HepG2 (cell line): ENCODE measurements around the gene ELN.

Source experiments
- EZH2 ChIP-seq: conservative IDR thresholded peaks from 2 replicates; pipeline ENCODE4 v1.6.1; 2012; ENCODE audit warnings: mild to moderate bottlenecking, low read depth, low read length, moderate library complexity
- GATAD1 ChIP-seq: IDR thresholded peaks from 2 replicates; pipeline ENCODE4 v1.6.1; 2016; ENCODE audit warnings: missing genetic modification reagents, missing compliant biosample characterization
- GATAD2A ChIP-seq: IDR thresholded peaks from 2 replicates; pipeline ENCODE4 v1.6.1; 2016
- POLR2A ChIP-seq, 2 experiments: IDR thresholded peaks; 2 replicates each; pipeline ENCODE4 v1.6.1; 2011; ENCODE audit warnings: low read depth in 2 of 2, low read length in 2 of 2, mild to moderate bottlenecking in 1 of 2, moderate library complexity in 1 of 2; ENCODE audit not compliant: insufficient read depth in 1 of 2
- RAD21 ChIP-seq: fragments of 450-650 bp; formaldehyde crosslinking; IDR thresholded peaks from 2 replicates; pipeline ENCODE4 v1.5.0; 2020; ENCODE audit warnings: mild to moderate bottlenecking
- ZNF292 ChIP-seq: sonication (generic); formaldehyde crosslinking; IDR thresholded peaks from 2 replicates; pipeline ENCODE4 v1.8.1; 2022; ENCODE audit warnings: mild to moderate bottlenecking, low read depth, missing genetic modification reagents, borderline replicate concordance
- ZNF629 ChIP-seq: sonication (generic); formaldehyde crosslinking; conservative IDR thresholded peaks from 2 replicates; pipeline ENCODE4 v1.5.0; 2020; ENCODE audit warnings: missing genetic modification reagents
- ZNF788 ChIP-seq: sonication (generic); formaldehyde crosslinking; IDR thresholded peaks from 2 replicates; pipeline ENCODE4 v1.5.0; 2020; ENCODE audit warnings: mild to moderate bottlenecking, missing genetic modification reagents, borderline replicate concordance
- TF ChIP-seq, protein P1 (sequence below): sonication (generic); formaldehyde crosslinking; IDR thresholded peaks from 2 replicates; pipeline ENCODE4 v1.4.0; 2020; ENCODE audit warnings: mild to moderate bottlenecking, missing genetic modification reagents
- TF ChIP-seq, protein P2 (sequence below), 2 experiments: IDR thresholded peaks; 2 replicates each; pipeline ENCODE4 v1.6.1; 2011 to 2012; ENCODE audit warnings: low read length in 2 of 2, borderline replicate concordance in 1 of 2, low read depth in 1 of 2, mild to moderate bottlenecking in 1 of 2, moderate library complexity in 1 of 2
- TF ChIP-seq, protein P3 (sequence below): sonication (generic); formaldehyde crosslinking; IDR thresholded peaks from 2 replicates; pipeline ENCODE4 v1.5.0; 2020; ENCODE audit warnings: mild to moderate bottlenecking, missing genetic modification reagents, moderate library complexity
- TF ChIP-seq, protein P4 (sequence below): IDR thresholded peaks from 2 replicates; pipeline ENCODE4 v1.6.1; 2012; ENCODE audit warnings: inconsistent platforms

DNA sequence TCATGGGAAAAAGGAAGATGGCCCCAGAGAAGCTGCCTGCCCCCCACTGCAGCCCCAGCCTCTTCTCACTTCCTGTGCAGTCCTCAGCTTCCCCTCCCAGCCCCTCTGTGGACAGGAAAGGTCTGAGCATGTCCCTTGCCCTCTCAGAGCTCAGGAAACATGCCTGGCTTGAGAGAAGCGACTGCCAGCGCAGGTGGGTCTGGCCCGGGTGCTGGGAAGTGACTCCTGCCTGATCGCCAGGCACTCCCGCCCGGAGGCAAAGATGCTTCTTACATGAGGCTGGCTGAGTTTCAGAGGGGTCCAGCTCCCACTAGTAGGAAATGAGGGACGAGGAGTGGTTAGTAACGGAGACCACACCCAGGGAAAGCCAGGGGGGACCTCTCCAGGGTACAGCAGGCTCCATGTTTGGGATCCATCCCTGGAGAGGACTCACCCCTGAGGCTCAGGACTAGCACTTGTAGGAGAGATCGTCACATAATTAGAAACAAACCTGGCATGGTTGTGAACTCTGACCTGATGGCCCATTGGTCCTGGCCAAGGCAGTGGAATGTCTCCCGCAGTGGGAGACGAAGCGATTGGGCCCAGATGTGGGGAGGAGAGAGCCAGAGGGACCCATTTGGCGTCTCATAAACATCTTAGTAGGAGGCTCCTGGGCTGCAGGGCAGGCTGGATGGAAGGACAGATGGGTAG, 12.3 kb downstream of the ELN start:
- TF ChIP-seq, protein P1, sequence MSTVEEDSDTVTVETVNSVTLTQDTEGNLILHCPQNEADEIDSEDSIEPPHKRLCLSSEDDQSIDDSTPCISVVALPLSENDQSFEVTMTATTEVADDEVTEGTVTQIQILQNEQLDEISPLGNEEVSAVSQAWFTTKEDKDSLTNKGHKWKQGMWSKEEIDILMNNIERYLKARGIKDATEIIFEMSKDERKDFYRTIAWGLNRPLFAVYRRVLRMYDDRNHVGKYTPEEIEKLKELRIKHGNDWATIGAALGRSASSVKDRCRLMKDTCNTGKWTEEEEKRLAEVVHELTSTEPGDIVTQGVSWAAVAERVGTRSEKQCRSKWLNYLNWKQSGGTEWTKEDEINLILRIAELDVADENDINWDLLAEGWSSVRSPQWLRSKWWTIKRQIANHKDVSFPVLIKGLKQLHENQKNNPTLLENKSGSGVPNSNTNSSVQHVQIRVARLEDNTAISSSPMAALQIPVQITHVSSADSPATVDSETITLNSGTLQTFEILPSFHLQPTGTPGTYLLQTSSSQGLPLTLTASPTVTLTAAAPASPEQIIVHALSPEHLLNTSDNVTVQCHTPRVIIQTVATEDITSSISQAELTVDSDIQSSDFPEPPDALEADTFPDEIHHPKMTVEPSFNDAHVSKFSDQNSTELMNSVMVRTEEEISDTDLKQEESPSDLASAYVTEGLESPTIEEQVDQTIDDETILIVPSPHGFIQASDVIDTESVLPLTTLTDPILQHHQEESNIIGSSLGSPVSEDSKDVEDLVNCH: no peak
- TF ChIP-seq ZNF788 (CRISPR knock-in tag): no peak
- TF ChIP-seq RAD21 (CRISPR knock-in tag): no peak
- TF ChIP-seq, protein P2, sequence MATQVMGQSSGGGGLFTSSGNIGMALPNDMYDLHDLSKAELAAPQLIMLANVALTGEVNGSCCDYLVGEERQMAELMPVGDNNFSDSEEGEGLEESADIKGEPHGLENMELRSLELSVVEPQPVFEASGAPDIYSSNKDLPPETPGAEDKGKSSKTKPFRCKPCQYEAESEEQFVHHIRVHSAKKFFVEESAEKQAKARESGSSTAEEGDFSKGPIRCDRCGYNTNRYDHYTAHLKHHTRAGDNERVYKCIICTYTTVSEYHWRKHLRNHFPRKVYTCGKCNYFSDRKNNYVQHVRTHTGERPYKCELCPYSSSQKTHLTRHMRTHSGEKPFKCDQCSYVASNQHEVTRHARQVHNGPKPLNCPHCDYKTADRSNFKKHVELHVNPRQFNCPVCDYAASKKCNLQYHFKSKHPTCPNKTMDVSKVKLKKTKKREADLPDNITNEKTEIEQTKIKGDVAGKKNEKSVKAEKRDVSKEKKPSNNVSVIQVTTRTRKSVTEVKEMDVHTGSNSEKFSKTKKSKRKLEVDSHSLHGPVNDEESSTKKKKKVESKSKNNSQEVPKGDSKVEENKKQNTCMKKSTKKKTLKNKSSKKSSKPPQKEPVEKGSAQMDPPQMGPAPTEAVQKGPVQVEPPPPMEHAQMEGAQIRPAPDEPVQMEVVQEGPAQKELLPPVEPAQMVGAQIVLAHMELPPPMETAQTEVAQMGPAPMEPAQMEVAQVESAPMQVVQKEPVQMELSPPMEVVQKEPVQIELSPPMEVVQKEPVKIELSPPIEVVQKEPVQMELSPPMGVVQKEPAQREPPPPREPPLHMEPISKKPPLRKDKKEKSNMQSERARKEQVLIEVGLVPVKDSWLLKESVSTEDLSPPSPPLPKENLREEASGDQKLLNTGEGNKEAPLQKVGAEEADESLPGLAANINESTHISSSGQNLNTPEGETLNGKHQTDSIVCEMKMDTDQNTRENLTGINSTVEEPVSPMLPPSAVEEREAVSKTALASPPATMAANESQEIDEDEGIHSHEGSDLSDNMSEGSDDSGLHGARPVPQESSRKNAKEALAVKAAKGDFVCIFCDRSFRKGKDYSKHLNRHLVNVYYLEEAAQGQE (IDR thresholded peaks at IDR 0.05; ENCODE audit: borderline replicate concordance in 1 of 2, low read depth in 1 of 2, low read length in 2 of 2): no peak
- TF ChIP-seq EZH2: no peak
- no peak for TF ChIP-seq GATAD1 (CRISPR knock-in tag)
- TF ChIP-seq, protein P3, sequence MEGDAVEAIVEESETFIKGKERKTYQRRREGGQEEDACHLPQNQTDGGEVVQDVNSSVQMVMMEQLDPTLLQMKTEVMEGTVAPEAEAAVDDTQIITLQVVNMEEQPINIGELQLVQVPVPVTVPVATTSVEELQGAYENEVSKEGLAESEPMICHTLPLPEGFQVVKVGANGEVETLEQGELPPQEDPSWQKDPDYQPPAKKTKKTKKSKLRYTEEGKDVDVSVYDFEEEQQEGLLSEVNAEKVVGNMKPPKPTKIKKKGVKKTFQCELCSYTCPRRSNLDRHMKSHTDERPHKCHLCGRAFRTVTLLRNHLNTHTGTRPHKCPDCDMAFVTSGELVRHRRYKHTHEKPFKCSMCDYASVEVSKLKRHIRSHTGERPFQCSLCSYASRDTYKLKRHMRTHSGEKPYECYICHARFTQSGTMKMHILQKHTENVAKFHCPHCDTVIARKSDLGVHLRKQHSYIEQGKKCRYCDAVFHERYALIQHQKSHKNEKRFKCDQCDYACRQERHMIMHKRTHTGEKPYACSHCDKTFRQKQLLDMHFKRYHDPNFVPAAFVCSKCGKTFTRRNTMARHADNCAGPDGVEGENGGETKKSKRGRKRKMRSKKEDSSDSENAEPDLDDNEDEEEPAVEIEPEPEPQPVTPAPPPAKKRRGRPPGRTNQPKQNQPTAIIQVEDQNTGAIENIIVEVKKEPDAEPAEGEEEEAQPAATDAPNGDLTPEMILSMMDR (CRISPR knock-in tag): no peak
- no peak for TF ChIP-seq POLR2A (IDR thresholded peaks at IDR 0.05; ENCODE audit: insufficient read depth in 1 of 2, low read depth in 2 of 2, low read length in 2 of 2)
- TF ChIP-seq ZNF292 (CRISPR knock-in tag): no peak
- TF ChIP-seq, protein P4, sequence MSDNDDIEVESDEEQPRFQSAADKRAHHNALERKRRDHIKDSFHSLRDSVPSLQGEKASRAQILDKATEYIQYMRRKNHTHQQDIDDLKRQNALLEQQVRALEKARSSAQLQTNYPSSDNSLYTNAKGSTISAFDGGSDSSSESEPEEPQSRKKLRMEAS: no peak
- no peak for TF ChIP-seq ZNF629 (CRISPR knock-in tag)
- TF ChIP-seq GATAD2A (CRISPR knock-in tag): no peak
